ENCODE data around the gene SOX30.

SOX30 gene

DNA sequence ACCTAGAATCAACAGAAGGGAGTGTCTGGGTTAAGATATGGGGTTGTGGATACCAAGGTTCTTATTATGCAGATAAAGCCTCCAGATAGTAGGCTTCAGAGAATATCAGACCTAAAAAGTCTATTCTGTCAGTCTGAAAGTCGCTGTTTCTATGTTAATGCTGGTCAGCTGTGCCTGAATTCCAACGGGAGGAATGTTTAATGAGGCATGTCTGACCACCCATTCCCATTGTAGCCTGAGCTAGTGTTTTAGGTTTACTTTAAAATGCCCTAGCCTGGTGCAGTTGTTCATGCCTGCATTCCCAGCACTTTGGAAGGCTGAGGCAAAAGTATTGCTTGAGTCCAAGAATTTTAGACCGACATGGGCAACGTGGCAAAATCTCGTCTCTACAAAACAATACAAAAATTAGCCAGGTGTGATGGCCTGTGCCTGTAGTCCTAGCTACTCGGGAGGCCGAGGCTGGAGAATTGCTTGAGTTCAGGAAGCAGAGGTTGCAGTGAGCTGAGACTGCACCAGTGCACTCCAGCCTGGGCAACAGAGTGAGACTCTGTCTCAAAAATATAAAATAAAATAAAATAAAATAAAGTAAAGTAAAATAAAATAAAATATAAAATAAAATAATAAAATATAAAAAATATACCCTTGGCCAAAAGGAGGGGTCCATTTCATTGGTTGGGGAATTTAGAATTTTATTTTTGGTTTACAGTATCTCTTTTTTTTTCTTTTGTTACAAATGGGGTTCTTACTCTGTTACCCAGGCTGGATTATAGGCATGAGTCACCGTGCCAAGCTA, 7.8 kb upstream of the SOX30 start:
- DNase-seq, result no peak

GRCh38 chr5:157658893-157659292, 6.7 kb upstream of the SOX30 start:
- no peak for DNase-seq

DNA sequence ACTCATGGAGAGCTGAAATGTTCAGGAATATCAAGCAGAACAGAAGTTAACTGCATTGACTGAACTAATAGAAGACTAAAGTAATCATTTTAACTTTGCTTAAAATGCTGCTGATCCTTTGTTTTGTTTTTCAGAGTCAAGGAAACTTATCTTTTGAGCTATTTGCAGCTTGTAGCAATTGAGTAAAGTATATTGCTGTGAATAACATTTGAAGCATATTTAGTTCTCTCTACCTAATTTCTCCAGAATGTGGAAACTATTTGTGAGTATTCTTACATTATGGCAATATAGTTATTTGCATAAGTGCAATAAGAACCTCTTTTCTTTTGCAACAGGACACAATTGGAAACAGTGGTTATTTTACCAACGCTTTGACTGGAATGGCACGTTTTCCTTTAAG, 5.3 kb upstream of the SOX30 start:
- no peak for DNase-seq

- DNase-seq, result peak; percentile 86
Measured at GRCh38 chr5:157651623-157652376, 438 bp downstream of the SOX30 start.

GRCh38 chr5:157650991-157651611, 1.1 kb downstream of the SOX30 start:
- DNase-seq, result no peak

GRCh38 chr5:157649101-157649500, 3.1 kb downstream of the SOX30 start:
- no peak for DNase-seq

DNA sequence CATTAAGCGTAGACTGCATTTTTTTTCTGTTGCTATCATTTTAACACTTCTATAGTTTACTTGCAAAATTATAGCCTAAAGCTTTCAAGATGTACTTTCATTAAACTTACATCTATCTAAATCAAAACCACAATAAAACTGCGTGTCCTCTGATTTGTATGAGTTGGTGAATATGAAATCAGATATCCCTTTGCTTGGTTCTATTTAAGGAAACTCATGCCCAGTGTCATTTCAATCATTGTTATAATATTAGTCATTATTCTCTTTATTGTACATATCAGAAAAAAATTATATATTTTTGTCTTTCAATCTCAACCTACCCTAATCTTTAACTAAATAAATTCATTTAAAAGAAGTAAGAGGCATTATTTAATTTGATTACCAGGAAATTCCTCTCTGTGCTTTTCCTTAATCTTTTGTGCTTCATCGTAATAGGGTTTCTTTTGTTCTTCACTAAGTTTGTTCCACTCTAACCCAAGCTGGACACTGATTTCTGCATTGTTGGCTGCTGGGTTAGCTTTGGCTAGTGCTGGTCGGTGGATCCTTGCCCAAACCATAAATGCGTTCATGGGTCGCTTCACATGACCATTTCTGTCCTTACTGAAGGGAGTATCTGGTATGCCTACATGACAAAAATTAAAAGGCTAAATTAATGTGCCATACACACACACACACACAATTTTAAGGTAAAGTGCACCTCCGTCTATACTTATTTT, 3.8 kb downstream of the SOX30 start:
- DNase-seq, result no peak

DNA sequence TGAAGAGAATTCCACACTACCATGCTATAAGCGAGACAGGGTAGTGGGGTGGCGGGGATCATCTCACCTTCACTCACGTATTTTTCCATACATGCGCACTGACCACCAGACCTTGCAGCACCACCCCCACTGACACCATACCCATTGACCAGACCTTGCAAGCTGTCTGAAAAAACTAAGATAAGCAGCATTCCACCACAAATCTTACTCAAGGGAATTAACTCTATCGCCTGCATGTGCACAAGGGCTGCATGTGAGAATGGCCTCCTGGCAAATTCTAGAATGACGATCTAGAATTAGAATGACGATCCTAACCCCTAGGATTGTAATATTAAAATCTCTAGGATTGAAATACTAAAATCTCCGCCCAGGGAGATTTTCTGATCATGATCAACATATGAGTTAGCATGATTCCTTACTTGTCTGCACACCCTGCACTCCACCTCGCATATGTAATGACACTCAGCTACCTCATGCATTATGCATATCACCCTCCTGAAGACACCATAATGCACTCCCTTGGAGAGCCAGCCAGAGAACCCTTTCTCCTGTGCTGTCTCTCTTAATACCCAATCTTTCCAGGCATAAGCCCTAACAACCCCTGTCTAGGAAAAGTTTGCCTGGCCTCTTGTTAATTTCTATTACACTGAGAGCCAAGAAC, 11.7 kb downstream of the SOX30 start:
- no peak for DNase-seq

- no peak for DNase-seq
Measured at GRCh38 chr5:157630341-157630740, 21.9 kb downstream of the SOX30 start.

GRCh38 chr5:157626831-157627230, 25.4 kb downstream of the SOX30 start:
- DNase-seq, result no peak

- no peak for DNase-seq
Measured at GRCh38 chr5:157624144-157624543, 28.1 kb downstream of the SOX30 start.

GRCh38 chr5:157620776-157621175, 31.5 kb downstream of the SOX30 start:
- no peak for DNase-seq

DNA sequence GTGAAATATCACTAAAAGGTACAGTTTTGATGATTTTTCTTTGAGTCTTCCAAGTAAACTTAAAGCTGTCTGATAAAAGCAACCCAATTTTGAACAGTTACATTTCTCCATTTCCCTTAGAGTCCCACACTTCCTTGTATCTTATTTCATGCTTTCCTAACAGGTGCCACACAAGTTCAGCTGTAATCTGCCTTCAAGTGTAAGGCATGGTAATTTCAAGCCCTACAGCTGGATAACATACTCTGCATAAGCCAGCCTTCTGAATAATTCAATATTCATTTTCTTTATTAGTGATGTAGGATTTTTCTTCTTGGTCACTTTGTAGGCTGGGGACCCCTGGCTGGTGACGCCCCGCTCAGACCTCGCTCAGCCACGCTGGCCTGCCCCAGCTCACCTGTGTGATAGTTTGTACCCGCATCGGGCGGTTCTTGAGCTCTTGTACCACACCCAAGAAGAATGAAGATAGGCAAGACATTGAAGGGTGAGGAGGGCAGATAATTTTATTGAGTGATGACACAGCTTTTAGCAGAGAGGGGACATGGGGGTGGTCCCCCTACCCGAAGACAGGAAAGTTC, 34.0 kb downstream of the SOX30 start:
- no peak for DNase-seq

GRCh38 chr5:157616785-157617184, 35.5 kb downstream of the SOX30 start:
- no peak for DNase-seq

DNA sequence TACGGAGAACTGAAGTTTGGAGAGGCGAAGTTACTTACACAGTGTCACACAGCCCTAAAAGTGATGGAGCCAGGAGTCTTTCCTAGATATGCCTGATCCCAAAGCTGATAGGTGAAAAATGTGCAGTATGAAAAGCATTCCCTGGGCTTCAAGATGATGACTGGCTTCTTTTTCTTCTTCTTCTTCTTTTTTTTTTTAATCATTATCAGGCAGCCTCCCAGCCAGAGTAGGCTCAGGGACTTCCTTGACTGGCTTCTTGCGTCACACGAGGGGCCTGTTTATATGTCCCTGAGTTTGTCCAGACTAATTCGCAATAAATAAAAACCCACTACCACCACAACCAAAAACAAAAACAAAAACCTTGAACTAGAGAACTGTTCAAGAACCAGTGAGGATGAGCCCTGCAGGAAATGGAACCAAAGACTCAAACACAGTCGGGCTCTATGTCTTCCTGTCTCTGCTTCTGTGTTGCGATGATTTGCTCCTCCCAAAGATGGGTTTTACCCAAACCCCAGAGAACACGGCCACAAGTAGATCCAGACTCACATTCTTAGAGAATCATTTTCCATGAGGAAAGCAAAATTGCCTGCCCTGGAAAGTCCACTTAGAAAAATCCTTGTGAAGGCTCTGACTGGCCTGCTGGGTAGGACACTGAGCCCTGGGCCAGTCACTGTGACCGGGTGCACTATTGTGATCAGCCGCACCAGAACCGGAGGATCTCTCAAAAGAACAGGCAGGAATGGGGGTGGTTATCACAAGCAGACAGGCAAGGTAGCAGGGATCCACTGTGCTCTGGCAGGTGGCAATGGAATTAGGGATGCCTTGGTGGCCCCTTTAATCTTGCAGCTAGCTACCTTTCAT, 38.6 kb downstream of the SOX30 start:
- DNase-seq, result peak; percentile 25

GRCh38 chr5:157612581-157612980, 39.7 kb downstream of the SOX30 start:
- no peak for DNase-seq

GRCh38 chr5:157611571-157612476, 40.4 kb downstream of the SOX30 start:
- no peak for DNase-seq

GRCh38 chr5:157610990-157611389, 41.2 kb downstream of the SOX30 start:
- DNase-seq, result no peak

DNA sequence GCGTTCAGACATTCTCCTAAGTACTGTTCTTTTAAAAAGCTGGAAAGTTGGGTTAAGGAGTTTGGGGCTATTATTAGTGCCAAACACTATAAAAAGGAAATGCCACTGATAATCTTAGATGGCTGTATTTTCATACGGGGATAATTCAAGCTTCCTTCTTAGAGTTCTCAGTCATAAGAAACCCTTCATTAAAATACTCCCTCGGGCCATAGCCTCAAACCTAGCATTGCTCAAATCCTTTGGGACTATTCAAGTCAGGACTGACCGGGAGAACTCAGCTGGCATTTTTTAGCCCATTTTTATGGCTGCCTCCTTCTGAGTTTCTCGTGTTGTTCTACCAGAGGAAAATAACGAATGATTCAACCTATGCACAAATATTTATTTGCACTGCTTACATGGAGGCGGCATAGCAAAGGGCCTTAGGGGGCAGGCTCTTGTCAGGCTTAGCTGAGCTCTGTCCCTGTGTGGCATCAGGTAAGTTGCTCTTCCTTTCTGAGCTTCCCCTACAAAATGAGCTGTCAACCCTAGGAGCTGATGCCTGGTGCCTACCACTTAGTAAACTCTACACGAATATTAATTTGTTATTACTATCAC, 43.2 kb downstream of the SOX30 start:
- no peak for DNase-seq
